Caki2 (cell line): ENCODE data around the gene MED8. TPM values are rescaled to one million over a fixed set of nuclear protein-coding genes. Genes with fewer than 3 reads are reported as not detected.

Experiments
- DNase-seq: peaks from one replicate; pipeline ENCODE4 v3.0.0-alpha.2; 2015; ENCODE audit warnings: low read depth
- in situ Hi-C: cut with HindIII; loops from 2 replicates; pipeline ENCODE4 v1.10.0; 2016; ENCODE audit warnings: low sequenced_read_pairs, low pct_unique_long_range_greater_than_20kb, mixed read lengths
- total RNA-seq: library from RNA; depleted of rRNA; stranded (reverse); fragments of >200 nt; shearing (Covaris generic); gene quantifications from 2 replicates; pipeline ENCODE4 v1.2.3, GENCODE V29; 2014; ENCODE audit warnings: low replicate concordance

Gene MED8
- total RNA-seq, 1 experiment from 2014 or later: 43.0 TPM

DNA sequence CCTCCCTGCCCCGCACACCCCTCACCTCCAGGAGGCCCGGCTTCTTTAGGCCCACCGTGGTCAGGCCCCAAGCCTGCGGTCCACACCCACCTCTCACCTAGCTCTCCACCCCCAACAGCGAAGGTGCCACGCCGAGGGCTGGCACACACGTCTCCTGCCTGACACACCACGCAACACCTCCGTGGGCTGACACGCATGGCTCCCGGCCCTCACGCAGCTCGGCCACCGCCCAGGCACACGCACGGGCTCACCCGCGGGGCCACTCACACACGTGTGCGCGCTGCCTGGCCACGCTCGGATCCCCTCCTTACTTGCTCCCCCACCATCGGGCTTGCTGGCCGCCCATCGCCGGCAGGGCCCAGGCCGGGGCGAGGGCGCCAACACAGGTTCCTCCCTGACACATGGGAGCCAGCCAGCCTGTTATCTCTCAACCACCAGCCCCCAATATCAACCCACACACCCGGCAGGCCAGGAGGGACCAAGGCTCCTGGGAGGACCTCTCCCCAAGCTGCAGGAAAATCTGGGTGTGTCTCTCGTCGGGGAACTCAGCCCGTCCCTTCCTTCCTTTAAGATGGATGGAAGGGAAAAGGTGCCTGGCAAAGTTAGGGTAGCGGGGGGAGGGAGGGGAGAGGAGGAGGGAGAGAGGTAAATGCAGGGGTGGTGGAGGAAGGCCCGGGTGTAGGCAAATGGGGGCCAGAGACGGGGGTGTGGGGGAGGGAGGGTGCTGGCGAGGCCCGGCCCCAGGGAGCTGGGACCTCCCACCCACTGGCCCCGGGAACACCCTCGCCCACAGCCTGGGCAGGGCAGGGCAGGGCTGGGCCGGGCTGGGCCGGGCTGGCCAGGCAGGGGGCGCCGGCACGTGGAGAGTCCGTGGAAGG, 22.3 kb downstream of the MED8 start:
- in situ Hi-C loops: no loop called here
- DNase-seq: no peak

GRCh38 chr1:43366601-43367025, 23.0 kb downstream of the MED8 start:
- no peak for DNase-seq
- in situ Hi-C loops: no loop called here

DNA sequence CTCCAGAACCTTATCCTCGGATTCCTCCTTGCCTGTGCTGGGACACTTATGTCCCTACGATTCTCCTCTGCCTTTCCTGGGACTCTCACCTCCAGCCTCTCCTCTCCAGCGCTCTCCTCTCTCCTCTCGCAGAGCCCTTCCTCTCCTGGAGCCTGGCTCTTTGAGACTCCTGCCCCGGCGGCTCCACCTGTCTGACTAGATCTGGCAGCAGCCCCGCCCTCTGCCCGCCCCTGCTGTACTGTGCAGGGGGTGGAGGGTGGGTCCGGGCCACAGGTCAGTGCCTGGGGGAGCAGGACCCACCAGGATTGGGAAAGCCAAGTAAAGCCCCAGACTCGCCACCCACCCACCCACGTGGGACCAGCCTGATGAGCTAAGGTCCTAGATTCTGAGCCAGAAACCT, 23.4 kb downstream of the MED8 start:
- in situ Hi-C loops: no loop called here
- DNase-seq: no peak

GRCh38 chr1:43365678-43366077, 23.9 kb downstream of the MED8 start:
- DNase-seq: no peak
- in situ Hi-C loops: no loop called here

GRCh38 chr1:43363935-43364525, 25.6 kb downstream of the MED8 start:
- in situ Hi-C loops: no loop called here
- DNase-seq: no peak

DNA sequence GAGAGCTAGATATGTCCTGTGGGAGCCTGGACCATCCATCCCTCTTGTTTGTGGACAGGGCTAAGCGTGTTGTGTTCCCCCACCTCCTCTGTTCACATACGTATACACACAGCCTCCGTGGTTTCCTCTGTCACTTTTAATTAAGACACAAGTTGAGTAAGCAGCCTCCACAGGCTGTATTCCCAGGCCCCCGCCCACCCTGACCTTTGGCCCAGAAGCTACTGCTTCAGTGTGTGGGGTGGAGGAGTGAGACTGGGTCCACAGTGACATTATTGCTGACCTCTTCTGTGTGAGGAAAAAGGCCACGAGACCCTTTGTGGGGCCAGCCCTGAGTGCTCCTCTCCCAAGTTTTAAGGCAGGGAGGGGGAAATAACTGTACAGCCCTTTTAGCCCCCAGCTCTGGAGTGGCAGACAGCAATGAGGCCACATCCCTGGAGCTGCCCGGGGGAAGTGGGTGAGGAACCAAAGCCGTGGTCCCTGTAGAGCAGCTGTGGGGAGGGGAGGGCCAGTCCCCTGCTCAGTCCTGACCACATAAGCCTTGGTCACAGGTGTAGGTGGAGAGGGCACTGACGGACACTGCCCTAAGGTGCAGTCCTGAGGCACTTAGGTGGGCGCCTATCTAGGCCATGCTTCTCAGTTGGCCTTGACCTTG, 26.2 kb downstream of the MED8 start:
- no peak for DNase-seq
- in situ Hi-C loops: no loop called here

DNA sequence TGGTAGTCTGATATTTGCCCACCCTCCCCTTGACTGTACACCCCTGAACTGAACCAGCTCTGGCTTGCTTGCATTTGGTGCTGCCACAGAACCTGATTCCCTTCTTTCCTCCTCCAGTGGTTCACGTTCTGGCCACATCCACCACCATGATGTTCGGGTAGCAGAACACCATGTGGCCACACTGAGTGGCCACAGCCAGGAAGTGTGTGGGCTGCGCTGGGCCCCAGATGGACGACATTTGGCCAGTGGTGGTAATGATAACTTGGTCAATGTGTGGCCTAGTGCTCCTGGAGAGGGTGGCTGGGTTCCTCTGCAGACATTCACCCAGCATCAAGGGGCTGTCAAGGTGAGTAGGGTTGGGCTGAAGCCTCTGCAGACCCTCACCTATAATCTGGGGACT, 29.0 kb downstream of the MED8 start:
- no peak for DNase-seq
- in situ Hi-C loops: no loop called here

DNA sequence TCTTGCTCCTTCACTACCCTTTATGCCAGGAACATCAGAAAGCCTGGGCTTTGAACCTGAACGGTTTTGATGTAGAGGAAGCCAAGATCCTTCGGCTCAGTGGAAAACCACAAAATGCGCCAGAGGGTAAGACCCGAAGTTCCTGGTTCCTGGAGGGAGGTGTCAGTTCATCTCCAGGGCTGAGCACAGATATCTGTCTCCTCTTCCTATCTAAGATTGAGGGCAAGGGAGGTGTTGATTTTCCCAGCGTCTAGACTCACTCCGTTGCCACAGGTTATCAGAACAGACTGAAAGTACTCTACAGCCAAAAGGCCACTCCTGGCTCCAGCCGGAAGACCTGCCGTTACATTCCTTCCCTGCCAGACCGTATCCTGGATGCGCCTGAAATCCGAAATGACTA, 29.9 kb downstream of the MED8 start:
- DNase-seq: peak; percentile 54

GRCh38 chr1:43358746-43359693, 30.6 kb downstream of the MED8 start, which contains the start of gene CDC20:
TSS of gene CDC20 (plus strand) at chr1:43358981. CDS start at chr1:43359216, 235 bp downstream.
- in situ Hi-C loops: no loop called here
- peak; percentile 97 for DNase-seq

More for the DNA sequence above, 29.9 kb downstream of the MED8 start:
- in situ Hi-C loops: no loop called here

GRCh38 chr1:43358121-43358745, 31.4 kb downstream of the MED8 start:
- peak; percentile 72 for DNase-seq
- in situ Hi-C loops: no loop called here

GRCh38 chr1:43357251-43357650, 32.3 kb downstream of the MED8 start:
- in situ Hi-C loops: no loop called here
- DNase-seq: no peak

DNA sequence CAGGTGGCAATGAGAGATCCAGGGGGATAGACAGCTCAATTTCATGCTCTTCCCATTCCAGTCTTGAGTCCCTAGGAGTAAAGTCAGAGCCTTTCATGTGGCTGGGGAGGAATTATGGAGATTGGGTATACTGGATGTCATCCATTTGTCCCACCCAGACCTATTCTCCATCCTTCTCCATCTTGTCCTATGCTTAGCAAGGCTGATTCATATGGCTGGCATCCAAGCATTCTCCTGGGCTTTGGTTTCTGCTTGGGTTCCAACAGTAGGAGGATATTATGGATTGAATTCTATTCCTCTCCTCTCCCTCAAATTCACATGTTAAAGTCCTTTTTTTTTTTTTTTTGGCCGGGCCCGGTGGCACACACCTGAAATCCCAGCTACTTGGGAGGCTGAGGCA, 34.7 kb downstream of the MED8 start:
- no peak for DNase-seq
- in situ Hi-C loops: no loop called here

- DNase-seq: no peak
- in situ Hi-C loops: no loop called here
Observed at GRCh38 chr1:43354471-43354870, 35.1 kb downstream of the MED8 start.

- DNase-seq: no peak
- in situ Hi-C loops: no loop called here
Observed at GRCh38 chr1:43352881-43353280, 36.7 kb downstream of the MED8 start.

DNA sequence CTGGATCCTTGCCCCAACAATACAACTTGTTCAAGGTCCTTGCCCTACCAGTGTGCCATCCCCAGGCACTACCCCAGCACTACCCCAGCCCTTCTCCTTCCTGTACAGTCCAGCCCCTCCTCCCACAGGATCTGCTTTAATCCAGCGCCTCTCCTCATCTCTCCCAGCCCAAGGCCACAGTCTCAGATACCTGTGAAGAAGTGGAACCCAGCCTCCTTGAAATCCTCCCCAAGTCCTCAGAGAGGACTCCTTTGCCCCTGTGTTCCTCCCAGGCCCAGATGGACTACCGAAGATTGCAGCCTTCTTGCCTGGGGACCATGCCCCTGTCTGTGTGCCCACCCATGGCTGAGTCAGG, 37.3 kb downstream of the MED8 start:
- DNase-seq: no peak
- in situ Hi-C loops: no loop called here

- in situ Hi-C loops: no loop called here
- no peak for DNase-seq
Observed at GRCh38 chr1:43351421-43352350, 37.9 kb downstream of the MED8 start.

GRCh38 chr1:43350976-43351375, 38.6 kb downstream of the MED8 start:
- in situ Hi-C loops: no loop called here
- no peak for DNase-seq
